ENCODE data around the gene MAPKBP1. TPM values are rescaled to one million over a fixed set of nuclear protein-coding genes. Genes with fewer than 3 reads are reported as not detected.

The MAPKBP1 gene
- total RNA-seq, 1 donor: 22.8 TPM

- no peaks in the 10 kb centered on the region for H3K27me3 ChIP-seq (ENCODE audit: insufficient read depth, low read length)
Measured at GRCh38 chr15:41825572-41826535, 51.6 kb downstream of the MAPKBP1 start.

GRCh38 chr15:41827290-41827879 lies 53.1 kb downstream of the MAPKBP1 start:
- H3K27ac ChIP-seq (ENCODE audit: low read depth, low read length): no peak overlapping the region
- no peaks in the 10 kb centered on the region for H3K79me2 ChIP-seq (ENCODE audit: insufficient read depth, low read length)
- peaks cover 15% of the 10 kb centered on the region for H3K4me1 ChIP-seq (ENCODE audit: insufficient read depth, low read length)
- peak overlapping the region; percentile 80 for H3K4me3 ChIP-seq (ENCODE audit: insufficient read depth, low read length)
- peak overlapping the region; percentile 76 for H2AFZ ChIP-seq (ENCODE audit: low read length)
- DNase-seq (ENCODE audit: insufficient read length, low spot score, missing footprints): peak; percentile 31
- peak overlapping the region; percentile 93 for H3K4me2 ChIP-seq (ENCODE audit: insufficient read depth, low read length)
- H3K27me3 ChIP-seq (ENCODE audit: insufficient read depth, low read length): no peaks in the 10 kb centered on the region
- no peak for TF ChIP-seq CTCF (IDR thresholded peaks at IDR 0.05; ENCODE audit: extremely low read depth, low read depth, low read length)
- no peaks in the 10 kb centered on the region for H4K20me1 ChIP-seq (ENCODE audit: insufficient read depth, low read length)
- no peaks in the 10 kb centered on the region for H3K9me3 ChIP-seq (ENCODE audit: low read depth, low read length)
- H3K36me3 ChIP-seq (ENCODE audit: insufficient read depth, low read length): peaks cover 18% of the 10 kb centered on the region

More at GRCh38 chr15:41825572-41826535, 51.6 kb downstream of the MAPKBP1 start:
- no peak overlapping the region for H3K4me2 ChIP-seq (ENCODE audit: insufficient read depth, low read length)
- no peak overlapping the region for H3K27ac ChIP-seq (ENCODE audit: low read depth, low read length)
- no peaks in the 10 kb centered on the region for H4K20me1 ChIP-seq (ENCODE audit: insufficient read depth, low read length)
- TF ChIP-seq CTCF (IDR thresholded peaks at IDR 0.05; ENCODE audit: extremely low read depth, low read depth, low read length): no peak
- no peaks in the 10 kb centered on the region for H3K79me2 ChIP-seq (ENCODE audit: insufficient read depth, low read length)
- no peak overlapping the region for H3K4me3 ChIP-seq (ENCODE audit: insufficient read depth, low read length)
- no peaks in the 10 kb centered on the region for H3K9me3 ChIP-seq (ENCODE audit: low read depth, low read length)
- peaks cover 15% of the 10 kb centered on the region for H3K4me1 ChIP-seq (ENCODE audit: insufficient read depth, low read length)
- H3K36me3 ChIP-seq (ENCODE audit: insufficient read depth, low read length): peaks cover 26% of the 10 kb centered on the region
- DNase-seq (ENCODE audit: insufficient read length, low spot score, missing footprints): peak; percentile 81
- H2AFZ ChIP-seq (ENCODE audit: low read length): no peak overlapping the region

- H2AFZ ChIP-seq (ENCODE audit: low read length): peak within 1 kb of the TSS; percentile 86
- H3K27me3 ChIP-seq (ENCODE audit: insufficient read depth, low read length): no peaks in the 10 kb centered on the region
- peak within 1 kb of the TSS; percentile 81 for H3K27ac ChIP-seq (ENCODE audit: low read depth, low read length)
- peak within 1 kb of the TSS; percentile 80 for H3K4me3 ChIP-seq (ENCODE audit: insufficient read depth, low read length)
- H3K79me2 ChIP-seq (ENCODE audit: insufficient read depth, low read length): no peaks in the 10 kb centered on the region
- DNase-seq (ENCODE audit: insufficient read length, low spot score, missing footprints): peak; percentile 100
- H4K20me1 ChIP-seq (ENCODE audit: insufficient read depth, low read length): no peaks in the 10 kb centered on the region
- no peaks in the 10 kb centered on the region for H3K9me3 ChIP-seq (ENCODE audit: low read depth, low read length)
- TF ChIP-seq CTCF (IDR thresholded peaks at IDR 0.05; ENCODE audit: extremely low read depth, low read depth, low read length): no peak
- H3K4me1 ChIP-seq (ENCODE audit: insufficient read depth, low read length): peaks cover 15% of the 10 kb centered on the region
- peaks cover 12% of the 10 kb centered on the region for H3K36me3 ChIP-seq (ENCODE audit: insufficient read depth, low read length)
- peak within 1 kb of the TSS; percentile 93 for H3K4me2 ChIP-seq (ENCODE audit: insufficient read depth, low read length)
Measured at GRCh38 chr15:41827880-41828806, 53.9 kb downstream of the MAPKBP1 start, which contains the start of gene JMJD7. Gene JMJD7, plus strand, starts transcription at chr15:41828092. Its CDS starts 33 bp downstream, at chr15:41828125.

Measured in osteoblast (primary cell).